HEK293 (cell line): ENCODE measurements around the gene MCF2L.

ENCODE experiments used
- CTCF ChIA-PET: fragments of 350-600 bp; formaldehyde crosslinking; extraction: SDS; loops from one replicate; lab custom pipeline; 2021; ENCODE audit warnings: antibody characterized with exemption; lab: Yijun Ruan, JAX
- POLR2A ChIA-PET: fragments of 300-600 bp; formaldehyde crosslinking; extraction: SDS; loops from one replicate; lab custom pipeline; 2020; ENCODE audit warnings: antibody characterized with exemption, inconsistent platforms; lab: Yijun Ruan, JAX
- H3K27ac ChIP-seq: fragments of 200-500 bp; sonication (Bioruptor generic); 2 replicates; pipeline ENCODE4 v1.5.1; 2014; ENCODE audit warnings: low read depth, low read length, control low read depth, inconsistent platforms; ENCODE audit errors: extremely low read depth
- H3K36me3 ChIP-seq, 2 experiments: fragments of 200-500 bp in 1 of 2; sonication (Bioruptor generic) in 1 of 2; 1 replicate in 1 of 2; 2 replicates in 1 of 2; pipeline ENCODE4 v1.5.1; 2014 to 2017; ENCODE audit warnings: inconsistent platforms in 2 of 2, low read length in 2 of 2; ENCODE audit not compliant: control insufficient read depth in 2 of 2, insufficient read depth in 1 of 2
- H3K4me1 ChIP-seq: fragments of 200-500 bp; sonication (Bioruptor generic); 2 replicates; pipeline ENCODE4 v1.5.1; 2014; ENCODE audit warnings: mild to moderate bottlenecking, low read length, inconsistent platforms; ENCODE audit not compliant: control insufficient read depth, insufficient read depth
- H3K4me3 ChIP-seq: 2 replicates; pipeline ENCODE4 v1.5.1; 2011; ENCODE audit warnings: low read depth, mild to moderate bottlenecking, control low read depth, low read length, moderate library complexity
- H3K9me3 ChIP-seq: fragments of 200-500 bp; sonication (Bioruptor generic); 2 replicates; pipeline ENCODE4 v1.5.1; 2014; ENCODE audit warnings: low read depth, low read length, inconsistent platforms; ENCODE audit not compliant: control insufficient read depth, insufficient read depth
- GLI2 ChIP-seq: fragments of 450-650 bp; formaldehyde crosslinking; IDR thresholded peaks from 2 replicates; pipeline ENCODE4; 2017; ENCODE audit warnings: missing biosample characterization, missing genetic modification characterization, low read depth, borderline replicate concordance
- GLIS2 ChIP-seq: fragments of 450-650 bp; formaldehyde crosslinking; IDR thresholded peaks from 2 replicates; pipeline ENCODE4 v1.5.1; 2016; ENCODE audit warnings: missing biosample characterization, missing genetic modification characterization
- INSM2 ChIP-seq: fragments of 450-650 bp; formaldehyde crosslinking; IDR thresholded peaks from 2 replicates; pipeline ENCODE4 v1.5.1; 2016; ENCODE audit warnings: missing biosample characterization, missing genetic modification characterization
- MZF1 ChIP-seq: fragments of 450-650 bp; formaldehyde crosslinking; IDR thresholded peaks from 2 replicates; pipeline ENCODE4 v1.5.1; 2017; ENCODE audit warnings: missing biosample characterization, missing genetic modification characterization, borderline replicate concordance
- PRDM1 ChIP-seq: fragments of 450-650 bp; formaldehyde crosslinking; IDR thresholded peaks from 2 replicates; pipeline ENCODE4; 2016; ENCODE audit warnings: missing biosample characterization, missing genetic modification characterization
- TCF7L2 ChIP-seq: IDR thresholded peaks from 2 replicates; pipeline ENCODE4 v1.6.1; 2011; ENCODE audit warnings: low read depth, mild to moderate bottlenecking, inconsistent platforms, low read length, moderate library complexity, borderline replicate concordance
- ZBTB1 ChIP-seq: fragments of 450-650 bp; formaldehyde crosslinking; IDR thresholded peaks from 2 replicates; pipeline ENCODE4 v1.5.1; 2016; ENCODE audit warnings: missing biosample characterization, missing genetic modification characterization
- ZBTB20 ChIP-seq: fragments of 450-650 bp; formaldehyde crosslinking; IDR thresholded peaks from 2 replicates; pipeline ENCODE4 v1.5.1; 2016; ENCODE audit warnings: missing biosample characterization, missing genetic modification characterization
- ZFP69B ChIP-seq: fragments of 450-650 bp; formaldehyde crosslinking; IDR thresholded peaks from 2 replicates; pipeline ENCODE4 v1.5.1; 2016; ENCODE audit warnings: missing biosample characterization, missing genetic modification characterization
- ZNF157 ChIP-seq: fragments of 450-650 bp; formaldehyde crosslinking; IDR thresholded peaks from 2 replicates; pipeline ENCODE4 v1.5.1; 2016; ENCODE audit warnings: missing biosample characterization, missing genetic modification characterization
- ZNF2 ChIP-seq: fragments of 450-650 bp; formaldehyde crosslinking; IDR thresholded peaks from 2 replicates; pipeline ENCODE4 v1.5.1; 2016; ENCODE audit warnings: missing biosample characterization, missing genetic modification characterization
- ZNF214 ChIP-seq: fragments of 450-650 bp; formaldehyde crosslinking; IDR thresholded peaks from 2 replicates; pipeline ENCODE4 v1.5.1; 2017; ENCODE audit warnings: missing biosample characterization, mild to moderate bottlenecking, missing genetic modification characterization, borderline replicate concordance
- ZNF223 ChIP-seq: fragments of 450-650 bp; formaldehyde crosslinking; IDR thresholded peaks from 2 replicates; pipeline ENCODE4 v1.5.1; 2016; ENCODE audit warnings: missing biosample characterization, missing genetic modification characterization
- ZNF302 ChIP-seq: fragments of 450-650 bp; formaldehyde crosslinking; IDR thresholded peaks from 2 replicates; pipeline ENCODE4 v1.5.1; 2016; ENCODE audit warnings: missing biosample characterization, missing genetic modification characterization, low read depth
- ZNF394 ChIP-seq: fragments of 450-650 bp; formaldehyde crosslinking; IDR thresholded peaks from 2 replicates; pipeline ENCODE4 v1.5.1; 2016; ENCODE audit warnings: missing biosample characterization, missing genetic modification characterization, mild to moderate bottlenecking, moderate library complexity, borderline replicate concordance
- ZNF510 ChIP-seq: fragments of 450-650 bp; formaldehyde crosslinking; IDR thresholded peaks from 2 replicates; pipeline ENCODE4 v1.5.1; 2018; ENCODE audit warnings: mild to moderate bottlenecking, missing genetic modification characterization, missing biosample characterization; ENCODE audit not compliant: insufficient replicate concordance
- ZNF600 ChIP-seq: fragments of 450-650 bp; formaldehyde crosslinking; IDR thresholded peaks from 2 replicates; pipeline ENCODE4 v1.5.1; 2016; ENCODE audit warnings: missing biosample characterization, missing genetic modification characterization
- ZNF626 ChIP-seq: fragments of 450-650 bp; sonication (Bioruptor Pico); formaldehyde crosslinking; IDR thresholded peaks from 2 replicates; pipeline ENCODE4 v1.5.1; 2018; ENCODE audit warnings: missing biosample characterization, missing genetic modification characterization, inconsistent platforms
- ZNF704 ChIP-seq: fragments of 450-650 bp; formaldehyde crosslinking; IDR thresholded peaks from 2 replicates; pipeline ENCODE4 v1.5.1; 2016; ENCODE audit warnings: missing biosample characterization, missing genetic modification characterization
- ZNF791 ChIP-seq: fragments of 450-650 bp; formaldehyde crosslinking; IDR thresholded peaks from 2 replicates; pipeline ENCODE4 v1.5.1; 2016; ENCODE audit warnings: missing biosample characterization, missing genetic modification characterization
- TF ChIP-seq, protein P1 (sequence below): fragments of 450-650 bp; formaldehyde crosslinking; IDR thresholded peaks from 2 replicates; pipeline ENCODE4 v1.5.1; 2017; ENCODE audit warnings: missing biosample characterization, missing genetic modification characterization
- TF ChIP-seq, protein P2 (sequence below): fragments of 450-650 bp; formaldehyde crosslinking; IDR thresholded peaks from 2 replicates; pipeline ENCODE4 v1.5.1; 2016; ENCODE audit warnings: missing biosample characterization, missing genetic modification characterization

The MCF2L gene

GRCh38 chr13:112924365-112924764 lies 44.6 kb upstream of the MCF2L start:
- Histone ChIP-seq H3K4me1 (peaks cover under 1% of the 10 kb centered on the region), H3K4me3 (no peak overlapping the region), H3K9me3 (no peaks in the 10 kb centered on the region), H3K27ac (no peak overlapping the region), H3K36me3 (no peaks in the 10 kb centered on the region)
- ChIA-PET CTCF (no interaction called here), POLR2A (no interaction called here)
- no peak for TF ChIP-seq ZNF704
- no peak for TF ChIP-seq ZNF2 (tag by site-specific recombination)
- TF ChIP-seq ZNF214 (tag by site-specific recombination) = no peak

DNA sequence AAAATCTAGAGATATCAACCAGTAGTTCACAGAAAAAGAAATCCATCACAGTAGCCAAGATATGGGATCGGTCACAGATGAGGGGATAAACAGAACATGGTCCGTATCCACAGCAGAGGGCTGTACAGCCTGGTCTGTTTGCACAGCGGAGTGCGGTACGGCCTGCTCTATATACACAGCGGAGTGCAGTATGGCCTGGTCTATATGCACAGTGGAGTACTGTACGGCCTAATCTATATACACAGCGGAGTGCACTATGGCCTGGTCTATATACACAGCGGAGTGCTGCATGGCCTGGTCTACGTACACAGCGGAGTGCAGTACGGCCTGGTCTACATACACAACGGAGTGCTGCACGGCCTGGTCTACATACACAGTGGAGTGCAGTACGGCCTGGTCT lies 43.0 kb upstream of the MCF2L start:
- CTCF ChIA-PET = no interaction called here
- H3K4me3 ChIP-seq = no peak overlapping the region
- TF ChIP-seq ZFP69B (tag by site-specific recombination) (no peak), MZF1 (tag by site-specific recombination) (no peak), ZNF157 (no peak), INSM2 (no peak), GLI2 (tag by site-specific recombination) (no peak), ZNF394 (no peak), GLIS2 (no peak), ZNF302 (tag by site-specific recombination) (no peak)
- peaks cover 4% of the 10 kb centered on the region for H3K4me1 ChIP-seq
- H3K36me3 ChIP-seq = no peaks in the 10 kb centered on the region
- H3K9me3 ChIP-seq = no peaks in the 10 kb centered on the region
- POLR2A ChIA-PET = no interaction called here
- H3K27ac ChIP-seq = no peak overlapping the region

DNA sequence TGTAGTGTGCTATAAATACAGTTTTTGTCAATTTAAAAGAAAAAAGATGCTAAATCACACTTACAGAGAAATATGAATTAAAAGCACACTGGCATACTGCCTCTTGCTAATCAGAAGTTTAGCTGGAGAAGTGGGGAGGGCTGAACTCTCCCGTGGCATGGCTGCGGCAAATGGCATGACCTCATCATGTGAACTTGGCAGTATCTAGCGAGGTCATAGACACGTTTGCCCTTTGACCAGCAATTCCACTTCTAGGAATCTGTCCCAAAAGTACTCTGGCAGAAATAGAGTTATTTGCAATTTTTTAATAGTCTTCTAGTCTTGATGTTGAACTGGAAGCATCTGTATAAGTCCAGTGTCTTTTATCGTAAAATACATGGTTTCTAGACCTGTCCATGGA lies 42.0 kb upstream of the MCF2L start:
- Histone ChIP-seq H3K4me3 (no peak overlapping the region), H3K9me3 (no peaks in the 10 kb centered on the region), H3K36me3 (no peaks in the 10 kb centered on the region), H3K4me1 (peaks cover 7% of the 10 kb centered on the region), H3K27ac (no peak overlapping the region)
- ChIA-PET POLR2A (no interaction called here), CTCF (no interaction called here)
- no peak for TF ChIP-seq TCF7L2
- TF ChIP-seq, all 188 proteins: peak for 0

DNA sequence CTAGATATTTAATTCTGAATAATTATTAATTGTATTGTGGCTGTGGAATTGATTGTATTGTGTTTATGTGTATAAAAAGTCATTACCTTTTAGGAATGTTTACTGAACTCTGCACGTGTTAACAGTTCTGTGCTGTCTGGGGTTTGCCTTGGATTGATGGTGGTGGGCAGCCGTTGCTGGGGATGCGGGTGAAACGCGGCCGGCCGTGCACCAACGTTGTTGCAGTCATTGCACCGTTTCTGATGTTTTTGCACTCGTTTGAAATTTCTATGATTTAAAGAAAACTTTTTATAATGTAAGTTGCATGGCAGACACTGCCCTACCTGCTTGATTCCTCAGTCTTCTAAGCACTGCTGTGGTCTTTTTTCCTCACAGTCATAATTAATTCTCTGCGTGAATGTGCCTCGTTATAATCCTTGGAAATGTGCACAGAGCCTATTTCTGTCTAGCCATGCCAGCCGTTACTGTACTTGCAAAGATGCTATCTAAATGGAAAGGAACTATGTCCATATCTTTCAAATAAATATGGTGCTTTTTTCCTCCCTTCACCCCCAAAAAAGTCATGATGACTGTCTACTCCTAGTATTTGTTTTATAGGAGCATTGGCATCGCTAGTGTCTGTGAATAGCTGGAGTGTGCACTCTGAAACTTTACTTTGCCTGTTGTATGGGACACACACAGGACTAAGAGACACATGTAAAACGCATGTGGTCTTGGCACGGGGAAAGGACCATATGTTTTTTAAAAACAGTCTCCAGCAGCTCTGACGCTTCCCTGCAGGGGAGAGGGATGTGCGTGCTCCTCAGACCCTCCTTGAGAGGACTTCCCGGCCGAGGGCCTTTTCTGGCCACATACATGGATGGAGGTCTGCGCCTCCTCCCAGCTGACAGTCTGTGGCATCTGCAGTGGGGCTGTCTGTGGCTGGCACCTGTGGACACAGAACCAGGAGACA lies 40.7 kb upstream of the MCF2L start:
- no peaks in the 10 kb centered on the region for H3K9me3 ChIP-seq
- CTCF ChIA-PET = interaction anchor here (0.7 to 1.3 kb wide), 2 partner anchors 15 to 285 kb away, joined by 3 to 7 read pairs; no protein-coding TSS in a partner anchor
- no peak overlapping the region for H3K4me3 ChIP-seq
- POLR2A ChIA-PET = no interaction called here
- peaks cover 7% of the 10 kb centered on the region for H3K4me1 ChIP-seq
- TF ChIP-seq ZNF223 = no peak
- no peak for TF ChIP-seq ZNF600
- TF ChIP-seq ZNF791 (tag by site-specific recombination) = no peak
- no peak for TF ChIP-seq ZNF510 (tag by site-specific recombination)
- TF ChIP-seq ZNF626 (tag by site-specific recombination) = no peak
- no peak for TF ChIP-seq GLIS2
- TF ChIP-seq, protein P1, sequence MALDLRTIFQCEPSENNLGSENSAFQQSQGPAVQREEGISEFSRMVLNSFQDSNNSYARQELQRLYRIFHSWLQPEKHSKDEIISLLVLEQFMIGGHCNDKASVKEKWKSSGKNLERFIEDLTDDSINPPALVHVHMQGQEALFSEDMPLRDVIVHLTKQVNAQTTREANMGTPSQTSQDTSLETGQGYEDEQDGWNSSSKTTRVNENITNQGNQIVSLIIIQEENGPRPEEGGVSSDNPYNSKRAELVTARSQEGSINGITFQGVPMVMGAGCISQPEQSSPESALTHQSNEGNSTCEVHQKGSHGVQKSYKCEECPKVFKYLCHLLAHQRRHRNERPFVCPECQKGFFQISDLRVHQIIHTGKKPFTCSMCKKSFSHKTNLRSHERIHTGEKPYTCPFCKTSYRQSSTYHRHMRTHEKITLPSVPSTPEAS (tag by site-specific recombination) = no peak
- TF ChIP-seq, protein P2, sequence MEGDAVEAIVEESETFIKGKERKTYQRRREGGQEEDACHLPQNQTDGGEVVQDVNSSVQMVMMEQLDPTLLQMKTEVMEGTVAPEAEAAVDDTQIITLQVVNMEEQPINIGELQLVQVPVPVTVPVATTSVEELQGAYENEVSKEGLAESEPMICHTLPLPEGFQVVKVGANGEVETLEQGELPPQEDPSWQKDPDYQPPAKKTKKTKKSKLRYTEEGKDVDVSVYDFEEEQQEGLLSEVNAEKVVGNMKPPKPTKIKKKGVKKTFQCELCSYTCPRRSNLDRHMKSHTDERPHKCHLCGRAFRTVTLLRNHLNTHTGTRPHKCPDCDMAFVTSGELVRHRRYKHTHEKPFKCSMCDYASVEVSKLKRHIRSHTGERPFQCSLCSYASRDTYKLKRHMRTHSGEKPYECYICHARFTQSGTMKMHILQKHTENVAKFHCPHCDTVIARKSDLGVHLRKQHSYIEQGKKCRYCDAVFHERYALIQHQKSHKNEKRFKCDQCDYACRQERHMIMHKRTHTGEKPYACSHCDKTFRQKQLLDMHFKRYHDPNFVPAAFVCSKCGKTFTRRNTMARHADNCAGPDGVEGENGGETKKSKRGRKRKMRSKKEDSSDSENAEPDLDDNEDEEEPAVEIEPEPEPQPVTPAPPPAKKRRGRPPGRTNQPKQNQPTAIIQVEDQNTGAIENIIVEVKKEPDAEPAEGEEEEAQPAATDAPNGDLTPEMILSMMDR (tag by site-specific recombination) = no peak
- TF ChIP-seq PRDM1 = no peak
- TF ChIP-seq ZBTB20 (tag by site-specific recombination) = no peak
- TF ChIP-seq ZBTB1 (tag by site-specific recombination) = no peak
- no peak overlapping the region for H3K27ac ChIP-seq
- no peaks in the 10 kb centered on the region for H3K36me3 ChIP-seq
